ENCODE data around the gene RHBDL3.
"Not testable (repeated sequence)": the region's sequence is repeated elsewhere in the genome, so short reads cannot be mapped to it uniquely, and the experiment has no call there.

Gene RHBDL3, protein sequence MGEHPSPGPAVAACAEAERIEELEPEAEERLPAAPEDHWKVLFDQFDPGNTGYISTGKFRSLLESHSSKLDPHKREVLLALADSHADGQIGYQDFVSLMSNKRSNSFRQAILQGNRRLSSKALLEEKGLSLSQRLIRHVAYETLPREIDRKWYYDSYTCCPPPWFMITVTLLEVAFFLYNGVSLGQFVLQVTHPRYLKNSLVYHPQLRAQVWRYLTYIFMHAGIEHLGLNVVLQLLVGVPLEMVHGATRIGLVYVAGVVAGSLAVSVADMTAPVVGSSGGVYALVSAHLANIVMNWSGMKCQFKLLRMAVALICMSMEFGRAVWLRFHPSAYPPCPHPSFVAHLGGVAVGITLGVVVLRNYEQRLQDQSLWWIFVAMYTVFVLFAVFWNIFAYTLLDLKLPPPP

DNA sequence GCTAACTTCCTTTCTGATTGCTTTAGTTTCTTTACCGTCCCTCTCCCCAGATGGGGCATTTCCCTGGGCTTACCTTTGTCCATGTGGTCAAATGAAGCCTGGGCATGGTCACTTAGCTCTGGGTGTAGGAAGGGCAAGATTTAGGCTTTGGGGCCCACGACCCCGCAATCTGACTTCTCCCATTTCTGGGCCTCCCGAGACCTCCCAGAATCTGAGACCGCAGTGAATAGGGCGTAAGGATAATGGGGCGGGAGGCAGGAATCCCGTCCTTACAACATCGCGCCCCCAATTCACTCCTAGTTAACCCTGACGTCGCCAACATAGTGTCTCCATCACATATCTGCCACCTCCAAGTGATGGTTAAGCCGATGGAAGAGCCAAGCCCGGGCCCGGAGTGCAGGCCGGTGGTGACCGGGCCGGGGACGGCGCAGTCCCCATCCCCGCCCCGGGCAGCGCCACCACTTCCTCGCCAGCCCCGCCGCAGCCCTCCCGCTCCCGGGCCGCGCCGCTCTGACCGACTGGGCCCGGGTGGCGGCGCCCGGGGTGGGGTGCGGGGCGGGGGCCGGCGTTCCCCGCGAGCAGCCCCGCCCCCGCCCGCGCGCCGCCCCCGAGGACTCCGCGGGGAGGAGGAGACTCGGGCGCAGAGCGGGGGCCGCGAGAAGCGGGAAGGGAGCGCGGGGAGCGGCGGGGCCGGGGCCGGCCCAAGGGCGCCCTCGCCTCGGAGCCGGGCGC lies at the start of gene RHBDL3:
Gene RHBDL3, plus strand, starts transcription at position 641 of the 732 bp plus-strand sequence. CDS start 358 bp downstream, outside the sequence.
- DNase-seq, result no peak

DNA sequence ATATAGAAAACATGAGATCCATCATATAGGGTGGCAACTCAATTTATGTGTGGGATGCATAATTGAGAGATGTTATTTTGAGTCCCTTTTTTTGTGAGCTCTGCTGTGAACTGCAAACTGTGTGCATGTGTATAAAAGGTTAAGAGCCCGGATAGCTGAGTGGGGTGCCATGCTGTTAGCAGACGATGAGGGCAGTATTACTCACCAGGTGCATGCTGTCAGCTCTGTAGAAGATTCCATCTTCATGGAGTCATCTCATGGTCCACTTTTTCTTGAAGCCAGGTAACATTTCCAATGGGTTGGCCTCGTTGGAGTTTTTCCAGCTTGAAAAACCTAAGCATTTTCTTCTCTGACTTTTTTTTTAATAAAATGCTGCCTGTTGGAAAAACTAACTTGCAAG lies 43.0 kb upstream of the RHBDL3 start:
- DNase-seq, result no peak

DNA sequence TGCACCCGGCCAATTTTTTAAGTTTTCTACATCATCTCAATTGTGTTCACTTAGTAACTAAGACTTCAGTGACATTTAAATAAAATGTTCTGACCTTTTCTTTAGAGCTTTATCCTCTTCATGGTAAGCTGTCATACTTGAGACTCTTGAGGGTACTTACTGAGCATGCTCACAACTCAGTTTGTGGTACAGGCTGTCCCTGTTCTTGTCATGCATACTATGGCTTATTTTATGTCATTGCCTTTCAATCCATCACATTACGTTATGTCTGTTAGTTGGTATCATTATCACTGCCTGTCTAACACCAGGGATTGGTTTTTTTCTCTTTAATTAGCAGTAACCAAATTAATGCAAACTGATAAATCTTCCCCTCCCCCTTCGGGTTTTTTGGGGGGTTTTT lies 41.9 kb upstream of the RHBDL3 start:
- no peak for DNase-seq

DNA sequence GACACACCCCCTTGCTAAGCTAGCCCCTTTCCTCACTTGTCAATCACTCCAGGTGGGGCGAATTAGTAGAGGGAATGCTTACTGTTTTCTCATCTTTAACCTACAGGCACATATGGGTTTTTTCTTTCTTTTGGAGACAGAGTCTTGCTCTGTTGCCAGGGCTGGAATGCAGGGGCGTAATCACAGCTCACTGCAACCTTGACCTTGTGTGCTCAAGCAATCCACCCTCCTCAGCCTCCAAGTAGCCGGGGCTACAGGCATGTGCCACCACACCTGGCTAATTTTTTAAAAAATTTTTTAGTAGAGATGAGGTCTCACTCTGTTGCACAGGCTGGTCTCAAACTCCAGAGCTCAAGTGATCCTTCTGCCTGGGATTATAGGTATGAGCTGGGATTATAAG lies 38.7 kb upstream of the RHBDL3 start:
- no peak for DNase-seq

DNA sequence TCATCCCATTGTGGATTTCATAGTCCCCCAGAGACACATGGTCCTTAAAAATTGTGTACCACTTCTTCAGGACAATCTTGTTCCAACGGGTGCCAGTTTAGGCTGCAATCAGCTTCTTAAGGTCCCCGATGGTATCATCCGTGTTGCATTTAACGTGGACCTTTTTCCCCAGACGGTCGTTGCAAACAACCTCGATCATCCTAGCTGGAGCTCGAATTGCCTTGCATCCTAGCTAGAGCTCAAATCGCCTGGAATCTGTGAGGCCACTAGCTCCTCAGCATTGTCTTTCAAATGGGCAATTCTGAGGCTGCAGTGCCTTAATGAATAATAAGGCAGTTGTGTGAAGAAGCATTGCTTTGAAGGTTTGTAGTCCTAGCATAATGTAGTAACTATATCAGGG lies 37.7 kb upstream of the RHBDL3 start:
- no peak for DNase-seq

DNA sequence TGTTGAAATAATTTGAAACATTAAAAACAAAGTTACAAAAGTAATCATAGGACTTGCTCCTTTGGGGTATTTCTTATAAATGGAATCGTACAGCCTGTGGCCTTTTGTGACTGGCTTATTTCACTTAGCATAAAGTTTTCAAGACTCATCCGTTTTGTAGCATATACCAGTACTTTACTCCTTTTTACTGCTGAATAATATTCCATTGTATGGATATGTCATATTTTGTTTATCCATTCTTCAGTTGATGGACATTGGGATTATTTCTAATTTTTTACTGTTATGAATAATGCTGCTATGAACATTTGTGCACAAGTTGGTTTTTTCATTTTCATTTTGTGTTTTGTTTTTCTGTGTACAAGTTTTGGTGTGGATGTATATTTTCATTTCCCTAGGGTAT lies 30.0 kb upstream of the RHBDL3 start:
- no peak for DNase-seq

DNA sequence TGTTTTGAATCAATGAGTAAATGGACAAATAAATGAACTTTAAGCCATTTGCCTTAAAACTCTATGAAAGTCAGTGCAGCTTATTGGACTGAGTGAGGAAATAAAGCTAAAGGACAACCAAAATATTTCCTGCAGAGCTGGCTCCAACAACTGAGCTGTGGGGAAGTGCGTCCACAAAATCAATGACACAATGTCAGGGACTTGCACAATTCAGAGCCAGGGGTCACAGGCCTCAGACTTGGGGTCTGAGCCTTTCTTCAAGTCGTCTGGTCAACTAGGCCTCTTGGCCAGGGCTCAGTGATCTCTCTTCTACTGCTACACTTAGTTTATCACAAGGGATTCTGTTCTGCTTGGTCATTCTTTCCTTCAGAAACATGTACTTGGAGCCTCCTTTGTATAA lies 26.2 kb upstream of the RHBDL3 start:
- DNase-seq, result no peak

DNA sequence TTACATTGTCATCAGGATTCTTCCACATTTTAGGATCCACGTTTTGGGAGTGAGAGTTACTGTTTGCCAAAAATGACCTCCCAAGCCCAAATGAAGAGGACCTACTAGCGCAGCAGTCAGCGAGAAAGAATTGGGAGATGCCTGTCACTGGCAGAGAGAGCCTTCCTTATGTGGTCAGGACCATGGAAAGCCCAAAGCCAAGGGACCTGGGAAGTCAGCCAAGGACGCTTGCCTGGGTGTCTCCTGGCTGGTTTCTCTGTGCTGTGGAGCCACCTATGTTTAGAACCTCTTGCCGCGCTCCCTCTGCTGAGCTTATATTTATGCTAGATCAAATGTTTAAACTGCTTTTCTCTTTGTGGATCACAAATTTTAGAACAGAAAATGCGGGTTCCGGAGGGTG lies 24.9 kb upstream of the RHBDL3 start:
- no peak for DNase-seq

DNA sequence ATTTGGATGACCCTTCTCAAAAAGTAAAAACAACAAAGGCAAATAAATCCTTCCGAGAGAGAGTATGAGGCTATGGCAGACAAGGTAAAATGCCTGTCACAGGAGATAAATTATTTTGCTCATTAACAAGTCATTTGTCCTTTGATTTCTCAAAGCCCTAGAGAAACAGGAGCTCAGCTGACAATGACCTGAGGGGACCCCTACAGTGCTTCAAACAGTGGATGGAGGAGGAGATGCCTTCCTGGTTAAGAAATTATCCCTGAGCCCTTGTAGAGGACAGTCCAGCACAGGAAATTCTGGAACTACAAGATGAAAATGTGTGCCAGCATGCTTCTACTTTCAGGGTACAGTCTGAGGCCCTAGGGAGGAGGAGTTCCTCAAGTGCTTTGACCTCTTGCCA lies 24.0 kb upstream of the RHBDL3 start:
- DNase-seq, result no peak

DNA sequence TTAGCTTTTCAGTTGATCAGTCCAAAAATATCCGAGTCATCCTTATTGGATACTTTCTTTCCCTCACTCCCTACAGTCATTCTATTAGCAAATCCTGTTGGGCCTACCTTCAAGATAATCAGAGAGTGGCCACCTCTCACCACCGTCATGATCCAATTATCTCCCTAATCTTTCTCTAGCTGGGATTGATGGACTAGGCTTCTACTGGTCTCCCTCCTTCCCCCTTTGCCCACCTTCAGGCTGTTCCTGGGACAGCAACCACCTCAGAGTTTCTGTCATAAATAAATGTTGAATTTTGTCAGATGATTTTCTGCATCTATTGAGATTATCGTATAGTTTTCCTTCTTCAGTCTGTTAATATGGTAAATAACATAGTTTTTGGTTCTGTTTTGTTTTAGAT lies 16.2 kb upstream of the RHBDL3 start:
- DNase-seq, result no peak

DNA sequence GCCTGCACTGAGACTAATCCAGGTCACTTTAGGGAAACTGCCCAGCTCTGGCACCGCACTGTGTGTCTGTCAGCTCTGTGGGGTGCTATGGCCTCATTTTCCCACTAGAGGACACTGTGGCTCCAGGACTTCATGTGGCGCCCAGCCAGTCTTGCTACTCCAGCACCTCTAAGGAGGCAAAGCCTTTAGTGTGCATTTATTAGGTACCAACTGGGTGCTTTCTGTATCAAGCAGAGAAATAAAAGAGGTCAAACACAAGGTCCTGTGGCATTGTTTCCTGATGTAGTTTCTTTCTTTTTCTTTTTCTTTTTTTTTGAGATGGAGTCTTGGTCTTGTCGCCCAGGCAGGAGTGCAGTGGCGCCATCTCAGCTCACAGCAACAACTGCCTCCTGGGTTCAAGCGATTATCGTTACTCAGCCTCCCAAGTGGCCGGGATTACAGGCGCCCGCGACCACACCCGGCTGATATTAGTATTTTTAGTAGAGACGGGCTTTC lies 12.5 kb upstream of the RHBDL3 start:
- DNase-seq, result peak; percentile 87

DNA sequence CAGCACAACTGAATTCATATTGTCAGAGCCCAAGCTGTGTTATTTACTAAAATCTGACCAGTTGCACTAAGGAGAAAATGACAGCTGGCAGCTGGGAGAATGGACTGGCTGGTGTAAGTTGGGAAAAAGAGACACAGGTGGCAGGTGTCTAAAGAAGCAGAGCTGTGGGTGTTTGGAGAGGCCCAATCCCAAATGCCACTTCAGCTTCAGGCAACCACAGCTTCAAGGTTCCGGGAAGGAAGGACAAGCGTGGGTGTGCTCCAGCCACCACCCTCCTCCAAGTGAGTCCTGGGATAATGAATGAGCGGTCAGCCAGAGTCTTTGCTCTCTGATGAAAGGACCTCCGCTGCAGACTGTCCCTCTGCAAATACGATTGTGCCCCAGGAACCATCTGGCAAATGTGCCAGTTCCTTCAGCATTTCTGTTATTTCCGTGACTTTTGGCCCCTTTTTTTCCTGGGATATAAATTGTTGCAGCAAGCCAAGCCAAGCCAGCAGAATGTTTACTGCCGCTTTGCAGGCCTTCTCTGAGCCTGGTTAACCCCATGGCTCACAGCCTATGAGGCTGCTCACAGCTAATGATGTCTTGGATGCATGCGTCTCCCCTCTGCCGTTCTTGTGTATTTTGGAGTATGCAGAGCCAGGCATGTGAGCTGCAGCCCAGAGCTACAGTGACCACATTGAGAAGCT lies 9.5 kb upstream of the RHBDL3 start:
- DNase-seq, result no peak

DNA sequence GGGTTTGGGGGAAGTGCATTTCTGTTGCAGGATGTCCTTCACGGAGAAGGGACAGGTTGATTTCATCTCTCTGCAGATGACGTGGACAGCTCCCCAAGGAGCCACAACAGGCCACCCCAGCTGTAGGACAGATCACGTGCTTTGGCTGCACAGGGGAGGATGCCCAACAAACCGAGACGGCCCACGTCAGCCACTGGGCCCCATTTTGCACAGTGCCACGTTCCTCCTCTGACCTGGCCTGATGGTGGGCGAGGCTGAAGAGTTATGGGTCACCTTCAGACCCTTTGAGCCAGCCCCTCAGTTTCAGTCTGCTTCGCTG lies 9.0 kb upstream of the RHBDL3 start:
- no peak for DNase-seq

DNA sequence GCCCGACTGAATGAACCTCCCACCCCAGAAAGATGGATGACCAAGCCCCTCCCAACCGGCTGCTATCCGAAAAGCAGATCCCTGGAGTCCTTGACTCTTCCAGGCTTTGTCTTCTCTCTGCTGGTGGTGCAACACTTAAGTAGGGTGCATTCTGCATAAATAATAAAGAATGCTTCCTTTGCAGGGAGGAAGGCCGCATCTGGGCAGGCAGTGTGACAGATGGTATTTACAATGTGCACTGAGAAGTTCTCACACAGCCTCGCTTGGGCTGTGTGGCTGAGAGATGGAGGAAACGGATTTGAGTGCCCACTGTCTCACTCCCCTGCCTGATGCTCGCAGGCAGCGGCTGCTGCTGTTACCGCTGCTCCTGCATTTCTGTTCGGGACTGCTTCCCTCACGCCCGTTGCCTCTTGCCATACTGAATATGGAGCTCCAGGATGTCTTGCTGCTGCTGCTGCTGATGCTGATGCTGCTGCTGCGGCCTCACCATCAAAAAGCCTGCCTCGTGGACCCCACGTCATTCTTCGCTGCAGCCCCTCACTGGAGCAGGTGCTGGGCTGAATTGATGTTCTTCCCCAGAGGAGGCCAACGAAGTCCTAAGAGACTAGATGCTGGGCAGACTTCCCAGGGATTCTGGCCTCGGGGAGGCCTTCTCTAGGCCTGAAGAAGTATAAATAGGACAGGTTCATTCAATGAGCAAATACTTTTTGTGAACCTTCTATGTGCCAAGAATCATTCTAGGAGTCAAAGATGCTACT lies 7.1 kb upstream of the RHBDL3 start:
- DNase-seq, result no peak

DNA sequence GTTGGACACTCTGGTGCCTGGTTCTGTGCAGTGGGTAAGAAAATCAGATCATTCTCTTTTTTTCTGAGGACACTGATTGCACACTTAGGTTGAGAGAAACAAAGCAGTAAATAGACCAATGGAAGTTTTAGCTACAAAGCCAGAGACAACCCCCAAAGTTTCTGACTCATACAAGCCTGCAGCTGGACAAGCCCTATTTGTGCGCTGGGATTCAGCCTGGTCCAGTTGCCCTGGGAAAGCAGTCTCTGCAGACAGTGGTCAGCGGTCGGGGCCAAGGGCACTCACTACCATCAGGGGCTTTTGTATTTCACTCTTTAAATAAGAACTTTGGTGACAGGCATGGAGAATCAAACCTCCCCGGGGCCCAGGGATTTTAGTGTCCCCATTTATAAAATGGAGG lies 6.0 kb upstream of the RHBDL3 start:
- no peak for DNase-seq

DNA sequence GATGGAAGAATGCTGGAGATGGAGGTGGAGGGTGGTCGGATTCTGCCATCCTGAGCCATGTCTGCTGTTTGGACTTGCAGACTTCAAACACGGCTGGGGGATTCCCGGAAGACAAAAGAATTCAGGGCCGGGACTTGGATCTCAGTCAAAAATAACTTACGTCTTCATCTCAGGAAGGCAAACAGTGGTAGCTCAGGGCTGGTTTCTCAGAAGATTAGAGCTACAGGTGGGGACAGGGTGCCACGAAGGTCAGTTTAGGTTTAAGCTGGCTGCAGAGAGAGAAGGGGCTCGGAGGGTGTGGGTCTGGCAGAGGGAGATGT lies 4.3 kb upstream of the RHBDL3 start:
- DNase-seq, result no peak

DNA sequence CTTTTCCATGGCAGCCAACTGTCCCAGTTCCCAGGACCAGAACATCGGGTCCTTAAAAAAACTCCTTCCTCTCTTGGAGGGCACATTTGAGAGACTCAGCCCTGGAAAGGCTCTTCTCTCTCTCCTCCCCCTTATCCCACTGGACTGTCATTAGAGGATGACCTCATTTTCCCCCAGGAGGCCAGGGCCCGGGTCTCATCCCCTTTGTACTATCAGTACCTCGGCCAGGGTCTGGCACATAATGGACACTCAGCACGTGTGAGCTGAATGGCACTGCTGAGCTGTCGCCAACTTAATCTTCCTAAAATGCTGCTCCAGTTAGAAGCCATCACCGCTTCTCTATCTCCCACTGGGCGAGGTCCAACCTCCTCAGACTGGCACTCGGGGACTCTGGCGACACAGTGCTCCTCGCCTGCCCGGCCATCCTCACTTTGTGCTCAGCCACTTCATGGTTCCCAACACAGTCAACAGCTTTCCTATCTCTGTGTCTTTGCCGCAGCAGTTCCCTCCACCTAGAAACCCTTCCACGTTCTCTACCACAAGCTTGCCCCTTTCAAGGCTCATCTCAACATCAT lies 3.6 kb upstream of the RHBDL3 start:
- DNase-seq, result no peak

DNA sequence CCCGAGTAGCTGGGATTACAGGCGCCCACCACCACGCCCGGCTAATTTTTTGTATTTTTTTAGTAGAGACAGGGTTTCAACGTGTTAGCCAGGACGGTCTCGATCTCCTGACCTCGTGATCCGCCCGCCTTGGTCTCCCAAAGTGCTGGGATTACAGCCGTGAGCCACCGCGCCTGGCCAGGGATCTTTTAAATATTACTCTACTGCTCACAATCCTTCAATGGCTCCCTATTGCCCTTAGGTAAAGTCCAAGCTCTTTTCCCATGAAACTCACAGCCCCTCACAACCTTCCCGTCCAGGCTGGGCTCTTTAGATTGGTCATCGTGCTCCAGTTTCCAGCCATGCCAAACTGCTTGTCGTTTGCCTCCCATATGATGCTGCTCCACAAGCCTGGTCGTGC lies 2.1 kb upstream of the RHBDL3 start:
- DNase-seq, result not testable (repeated sequence)

DNA sequence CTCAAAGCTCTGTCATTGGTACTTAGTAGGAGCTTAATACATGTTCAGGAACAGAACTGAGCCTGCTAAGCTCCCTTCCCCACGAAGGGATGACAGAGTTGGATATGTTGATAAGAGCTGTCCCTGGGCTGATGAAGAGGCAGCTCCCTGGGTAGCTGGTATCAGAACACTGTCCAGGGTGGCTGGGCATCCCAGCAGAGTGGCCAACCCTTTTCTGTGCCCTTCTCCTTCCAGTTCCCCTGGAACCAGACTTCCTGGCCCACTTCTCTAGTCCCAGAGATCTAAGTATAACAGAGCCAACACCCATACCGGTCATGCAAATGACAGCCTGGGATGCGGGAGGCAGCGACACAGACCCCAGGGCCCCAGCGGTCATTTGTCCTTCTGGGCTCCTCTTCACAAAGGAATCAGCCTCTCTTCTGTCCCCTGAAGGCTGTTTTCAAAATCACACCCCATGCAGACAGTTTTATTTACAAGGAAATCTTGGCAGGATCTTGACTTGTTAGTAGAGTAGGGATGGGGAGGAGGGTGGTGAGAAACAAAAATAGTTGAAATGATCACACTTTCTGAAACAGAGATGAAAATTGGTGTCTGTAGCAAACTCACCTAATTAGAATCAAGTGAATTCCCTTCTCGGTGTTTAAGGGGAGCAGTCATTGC lies 1.4 kb upstream of the RHBDL3 start:
- no peak for DNase-seq

DNA sequence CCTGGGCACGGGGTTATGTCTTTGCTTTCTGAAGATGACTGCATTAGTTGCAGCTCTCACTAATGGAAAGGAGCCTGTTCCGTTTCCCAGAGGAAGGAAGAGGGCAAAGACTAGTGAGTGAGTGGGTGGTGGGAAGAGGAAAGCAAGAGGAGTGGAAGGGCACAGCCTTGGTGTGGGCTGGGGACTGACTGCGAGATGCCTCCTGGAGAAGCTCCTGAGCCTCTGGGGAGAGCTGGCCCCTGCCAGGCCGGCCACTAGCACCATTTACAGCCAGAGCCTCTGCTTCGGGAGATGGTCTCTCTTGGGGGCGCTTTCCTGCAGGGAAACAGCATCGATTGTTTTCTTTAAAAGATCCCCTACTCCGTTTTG lies 825 bp upstream of the RHBDL3 start:
- DNase-seq, result no peak

DNA sequence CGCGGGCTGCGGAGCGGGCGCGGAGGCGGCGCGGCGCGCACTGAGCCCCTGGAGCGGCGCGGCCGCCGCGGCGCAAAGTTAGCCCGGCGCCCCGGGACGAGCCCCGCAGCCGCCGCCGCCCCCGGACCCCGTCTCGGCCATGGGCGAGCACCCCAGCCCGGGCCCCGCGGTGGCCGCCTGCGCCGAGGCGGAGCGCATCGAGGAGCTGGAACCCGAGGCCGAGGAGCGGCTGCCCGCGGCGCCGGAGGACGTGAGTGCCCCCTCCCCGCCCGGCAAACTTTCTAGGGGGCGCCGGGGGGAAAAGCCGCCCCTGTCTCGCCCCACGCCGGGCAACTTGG lies 388 bp downstream of the RHBDL3 start:
- no peak for DNase-seq

Data from OCI-M1 (cell line).